Measurements from ENCODE around the gene MEST.
"Not testable (repeated sequence)": the region's sequence is repeated elsewhere in the genome, so short reads cannot be mapped to it uniquely, and the experiment has no call there.

The MEST gene, protein sequence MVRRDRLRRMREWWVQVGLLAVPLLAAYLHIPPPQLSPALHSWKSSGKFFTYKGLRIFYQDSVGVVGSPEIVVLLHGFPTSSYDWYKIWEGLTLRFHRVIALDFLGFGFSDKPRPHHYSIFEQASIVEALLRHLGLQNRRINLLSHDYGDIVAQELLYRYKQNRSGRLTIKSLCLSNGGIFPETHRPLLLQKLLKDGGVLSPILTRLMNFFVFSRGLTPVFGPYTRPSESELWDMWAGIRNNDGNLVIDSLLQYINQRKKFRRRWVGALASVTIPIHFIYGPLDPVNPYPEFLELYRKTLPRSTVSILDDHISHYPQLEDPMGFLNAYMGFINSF

DNA sequence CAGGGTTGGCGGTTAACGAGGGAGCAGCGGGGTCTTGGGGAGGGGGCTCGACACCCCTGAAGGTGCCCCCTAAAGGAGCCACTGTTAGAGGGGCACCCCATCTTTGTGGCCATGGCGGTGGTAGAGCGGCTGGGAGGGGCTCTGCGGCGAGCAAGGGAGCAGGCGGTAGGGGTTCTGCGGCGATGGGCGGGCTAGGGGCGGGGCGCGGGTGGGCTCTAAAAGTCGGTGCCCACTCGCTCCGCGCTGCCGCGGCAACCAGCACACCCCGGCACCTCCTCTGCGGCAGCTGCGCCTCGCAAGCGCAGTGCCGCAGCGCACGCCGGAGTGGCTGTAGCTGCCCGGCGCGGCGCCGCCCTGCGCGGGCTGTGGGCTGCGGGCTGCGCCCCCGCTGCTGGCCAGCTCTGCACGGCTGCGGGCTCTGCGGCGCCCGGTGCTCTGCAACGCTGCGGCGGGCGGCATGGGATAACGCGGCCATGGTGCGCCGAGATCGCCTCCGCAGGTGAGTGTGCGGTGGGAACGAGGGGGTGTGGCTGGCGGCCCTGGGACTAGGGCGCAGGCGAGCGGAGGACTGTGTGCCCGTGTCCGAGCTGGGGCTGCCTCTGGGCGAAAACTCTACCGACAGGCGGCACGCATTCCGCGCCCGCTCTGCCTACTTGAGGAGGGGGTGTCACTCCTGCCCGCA, at the start of gene MEST:
MEST (plus strand) TSS at position 245 of the 682 bp plus-strand sequence; CDS start at position 474, 229 bp downstream.
- DNase-seq: no peak

DNA sequence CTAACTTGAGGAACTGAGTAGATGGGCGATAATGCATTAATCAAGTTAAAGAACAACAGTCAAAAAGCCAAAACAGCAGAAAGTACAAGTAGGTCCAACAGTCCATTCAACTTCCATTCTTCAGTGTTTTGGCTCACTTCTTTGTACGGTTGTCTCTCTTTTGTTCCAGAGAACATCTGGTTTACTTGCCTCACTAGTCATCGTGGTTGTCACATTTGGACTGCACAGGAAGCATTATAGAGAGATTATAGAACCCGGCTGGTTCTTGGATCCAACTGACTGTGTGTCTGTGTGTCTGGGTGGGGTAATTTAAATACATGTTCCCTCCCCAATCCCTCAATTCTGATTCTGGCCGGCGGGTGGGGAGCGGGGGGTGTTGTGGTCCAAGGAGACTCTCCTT, 49.3 kb upstream of the MEST start:
- DNase-seq: no peak

DNA sequence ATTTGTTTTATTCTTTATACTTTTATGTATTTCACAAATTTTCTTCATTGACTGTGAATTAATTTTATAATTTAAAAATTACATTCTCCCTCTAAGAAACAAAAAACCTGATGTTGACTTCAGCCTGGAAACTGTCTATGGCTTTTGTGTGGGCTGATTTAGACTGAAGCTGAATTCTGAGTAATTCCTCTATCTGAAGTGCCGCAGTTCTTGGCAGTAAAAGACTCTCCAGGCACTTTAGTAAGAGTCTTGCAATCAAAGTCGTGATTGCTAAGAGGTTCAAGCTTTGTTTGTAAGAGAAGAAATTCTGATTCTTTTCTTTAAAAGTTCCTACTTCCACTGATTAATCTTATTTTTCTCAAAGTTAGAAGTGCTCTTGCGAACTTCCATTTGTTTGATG, 47.7 kb upstream of the MEST start:
- no peak for DNase-seq

DNA sequence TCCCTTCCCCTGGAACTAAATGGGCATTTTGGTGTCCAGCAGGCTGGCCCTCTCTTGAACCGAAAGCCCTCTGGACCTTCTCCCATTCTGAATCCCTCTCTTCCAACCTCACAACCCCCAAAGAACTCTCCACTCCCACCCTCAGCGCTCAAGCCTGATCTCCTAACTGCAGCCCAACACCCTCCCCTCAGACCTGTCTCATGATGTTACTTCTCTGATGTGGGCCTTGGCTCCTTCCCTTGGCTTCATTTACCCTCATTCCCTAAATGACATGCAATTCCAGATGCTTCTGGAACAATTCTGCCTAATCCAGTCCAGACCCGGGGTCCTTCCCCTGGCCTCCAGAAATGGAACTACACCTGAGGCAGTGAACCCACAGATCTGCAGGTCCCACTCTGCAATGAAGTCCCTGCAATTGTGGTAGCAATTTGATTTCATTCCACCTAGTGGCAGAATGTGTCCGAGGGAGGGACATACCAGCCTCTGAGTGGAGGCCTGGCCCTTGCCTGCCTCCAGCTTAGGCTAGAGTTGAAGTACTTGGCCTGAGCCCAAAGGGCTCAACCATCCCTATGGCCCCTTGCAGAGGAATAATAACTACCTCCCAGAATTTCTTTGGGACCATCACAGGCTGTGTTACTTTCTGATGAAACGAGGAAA, 47.0 kb upstream of the MEST start:
- no peak for DNase-seq

DNA sequence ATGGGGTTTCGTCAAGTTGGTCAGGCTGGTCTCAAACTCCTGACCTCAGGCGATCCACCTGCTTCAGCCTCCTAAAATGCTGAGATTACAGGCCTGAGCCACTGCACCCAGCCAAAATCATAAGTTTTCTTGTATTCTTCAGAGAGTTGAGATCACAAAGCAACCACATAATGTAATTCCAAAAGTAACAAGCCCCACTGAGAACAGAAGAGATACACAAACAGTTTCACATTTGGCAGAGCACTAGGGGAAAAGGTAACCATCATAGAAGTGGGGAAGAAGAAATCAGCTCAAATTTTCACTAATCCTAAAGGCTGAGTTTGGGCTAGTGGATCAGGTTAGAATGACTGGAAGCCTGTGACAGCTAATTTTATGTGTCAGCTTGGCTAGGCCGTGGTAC, 45.6 kb upstream of the MEST start:
- no peak for DNase-seq

DNA sequence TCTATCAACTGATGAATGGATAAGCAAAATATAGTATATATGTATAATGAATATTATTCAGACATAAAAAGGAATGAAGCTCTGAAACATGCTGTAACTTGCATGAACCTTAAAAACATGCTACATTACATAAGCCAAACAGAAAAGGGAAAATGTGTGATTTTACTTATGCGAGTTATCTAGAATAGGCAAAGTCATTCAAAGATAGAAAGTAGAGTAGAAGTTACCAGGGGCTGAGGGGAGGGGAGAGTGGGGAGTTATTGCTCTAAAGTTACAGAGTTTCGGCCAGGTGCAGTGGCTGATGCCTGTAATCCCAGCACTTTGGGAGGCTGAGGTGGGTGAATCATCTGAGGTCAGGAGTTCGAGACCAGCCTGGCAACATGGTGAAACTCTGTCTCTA, 40.5 kb upstream of the MEST start:
- DNase-seq: not testable (repeated sequence)

DNA sequence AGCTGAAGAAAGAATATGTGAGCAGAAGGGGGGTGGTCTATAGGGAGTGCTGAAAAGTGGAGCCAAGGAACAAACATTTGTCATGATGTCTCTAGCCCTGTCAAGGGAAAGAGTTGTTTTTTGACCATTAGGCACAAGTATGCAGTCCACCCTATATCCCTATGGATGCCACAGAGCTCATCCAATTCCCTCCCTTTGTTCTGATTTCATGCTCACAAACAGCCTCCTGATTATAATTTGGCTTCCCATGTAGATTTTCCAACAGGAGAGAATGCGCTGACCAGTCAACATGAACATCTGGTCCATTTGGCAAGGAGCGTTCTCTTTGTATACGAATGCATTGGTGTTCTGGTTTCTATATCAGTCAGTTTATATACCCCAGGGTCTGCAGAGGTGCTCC, 38.9 kb upstream of the MEST start:
- DNase-seq: no peak

DNA sequence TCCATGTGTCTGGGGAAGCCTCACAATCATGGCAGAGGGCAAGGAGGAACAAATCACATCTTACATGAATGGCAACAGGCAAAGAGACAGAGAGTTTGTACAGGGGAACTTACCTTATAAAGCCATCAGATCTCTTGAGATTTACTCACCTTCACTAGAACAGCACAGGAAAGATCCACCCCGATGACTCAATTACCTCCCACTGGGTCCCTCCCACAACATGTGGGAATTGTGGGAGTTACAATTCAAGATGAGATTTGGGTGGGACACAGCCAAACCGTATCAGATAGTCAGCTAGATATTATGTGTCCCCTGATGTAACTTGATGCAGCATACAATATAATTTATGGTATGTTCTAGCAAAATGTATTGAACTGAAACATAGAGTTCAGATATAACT, 36.9 kb upstream of the MEST start:
- no peak for DNase-seq

DNA sequence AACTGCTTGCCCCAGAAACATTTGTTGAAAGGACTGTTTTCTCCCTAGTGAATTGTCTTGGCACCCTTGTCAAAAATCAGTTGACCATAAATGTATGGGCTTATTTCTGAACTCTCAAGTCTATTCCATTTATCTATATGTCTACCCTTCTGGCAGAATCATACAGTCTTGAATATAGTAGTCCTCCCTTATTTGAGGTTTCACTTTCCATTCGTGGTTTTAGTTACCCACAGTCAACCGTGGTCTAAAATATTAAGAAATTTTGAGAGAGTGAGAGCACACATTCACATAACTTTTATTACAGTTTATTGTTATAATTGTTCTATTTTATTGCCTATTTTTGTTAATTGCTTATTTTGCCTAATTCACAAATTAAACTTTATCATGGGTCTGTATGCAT, 33.6 kb upstream of the MEST start:
- DNase-seq: no peak

DNA sequence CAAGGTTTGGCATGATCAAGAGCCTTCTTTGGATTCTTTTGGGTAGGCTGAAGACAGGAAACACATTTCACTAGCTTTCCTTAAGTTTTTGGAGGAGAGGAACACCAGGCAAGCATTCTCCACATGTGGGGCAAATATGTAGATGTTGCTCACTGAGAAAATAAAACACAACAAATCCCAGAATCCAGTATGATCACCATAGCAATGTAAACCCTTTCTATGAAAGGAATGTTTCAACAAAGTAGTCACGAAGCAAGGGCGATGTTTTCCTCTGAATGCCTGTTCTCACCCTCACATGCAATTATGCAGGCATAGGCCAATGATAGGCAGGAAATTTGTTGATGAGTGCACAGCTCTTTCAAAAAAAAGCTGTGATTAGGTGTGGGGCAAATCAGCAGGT, 30.6 kb upstream of the MEST start:
- no peak for DNase-seq

DNA sequence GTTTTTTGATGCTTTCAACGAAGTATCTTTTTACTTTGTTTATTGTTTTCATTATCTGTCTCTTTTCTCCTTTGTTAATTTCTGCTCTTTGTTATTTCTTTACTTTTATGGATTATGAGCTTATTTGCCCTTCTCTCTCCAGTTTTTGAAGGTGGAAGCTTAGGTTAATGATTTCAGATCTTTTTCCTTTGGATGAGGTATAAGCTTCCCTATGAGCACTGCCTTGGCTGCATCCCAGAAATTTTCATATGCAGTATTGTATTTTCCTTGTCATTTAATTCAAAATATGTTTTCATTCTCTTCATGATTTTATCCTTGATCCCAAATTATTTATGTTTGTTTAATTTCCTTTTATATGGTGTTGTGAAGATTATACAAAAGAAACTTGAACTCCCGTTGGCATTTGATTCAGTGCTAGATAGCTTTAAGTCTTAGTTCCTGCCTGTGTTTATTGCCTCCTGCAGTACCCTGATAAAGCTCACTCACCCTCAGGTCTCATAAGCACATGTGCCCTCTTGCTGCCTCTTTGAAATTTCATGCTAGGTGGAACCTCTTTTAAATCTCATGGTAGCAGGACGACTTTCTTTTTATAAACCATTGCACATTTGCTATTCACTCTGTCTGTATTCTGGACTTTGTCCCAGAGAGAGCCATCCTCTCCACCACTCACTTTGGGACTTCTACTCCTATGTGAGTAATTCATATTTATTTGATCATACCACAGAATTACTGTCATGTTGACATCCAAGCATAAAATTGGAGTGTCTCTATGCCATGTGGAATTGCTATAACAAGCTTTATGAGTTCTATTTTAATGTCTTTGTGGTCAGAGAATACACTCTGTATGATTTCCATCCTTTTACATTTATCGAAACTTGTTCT, 28.1 kb upstream of the MEST start:
- no peak for DNase-seq

DNA sequence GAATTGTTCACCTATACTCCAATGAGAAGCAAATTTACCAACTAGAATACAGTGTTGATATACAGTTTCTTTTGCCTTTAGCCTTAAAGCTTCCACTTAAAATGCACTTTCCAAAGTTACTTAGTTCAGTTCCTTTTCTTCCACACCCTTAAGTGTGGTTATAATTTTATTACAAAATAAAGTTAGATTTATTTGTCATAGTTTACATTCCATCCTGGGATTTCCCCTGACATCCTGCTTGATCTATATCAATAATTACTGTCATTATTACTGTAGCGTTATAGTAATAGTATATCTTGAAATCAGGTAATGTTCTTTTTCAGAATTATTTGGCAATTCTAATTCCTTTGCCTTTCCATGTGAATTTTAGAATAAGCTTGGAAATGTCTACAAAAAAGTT, 23.3 kb upstream of the MEST start:
- DNase-seq: no peak

DNA sequence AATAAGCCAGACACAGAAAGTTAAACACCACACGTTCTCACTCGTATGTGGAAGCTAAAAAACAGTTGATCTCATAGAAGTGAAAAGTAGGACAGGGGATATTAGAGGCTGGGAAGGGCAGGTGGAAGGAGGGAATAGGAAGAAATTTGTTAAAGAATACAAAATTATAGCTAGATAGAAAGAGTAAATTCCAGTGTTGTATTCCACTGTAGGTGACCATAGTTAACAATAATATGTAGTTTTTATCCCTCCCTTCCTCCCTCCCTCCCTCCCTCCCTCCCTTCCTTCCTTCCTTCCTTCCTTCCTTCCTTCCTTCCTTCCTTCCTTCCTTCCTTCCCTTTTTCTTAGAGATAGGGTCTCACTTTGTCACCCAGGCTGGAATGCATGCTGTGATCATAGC, 19.9 kb upstream of the MEST start:
- DNase-seq: no peak

DNA sequence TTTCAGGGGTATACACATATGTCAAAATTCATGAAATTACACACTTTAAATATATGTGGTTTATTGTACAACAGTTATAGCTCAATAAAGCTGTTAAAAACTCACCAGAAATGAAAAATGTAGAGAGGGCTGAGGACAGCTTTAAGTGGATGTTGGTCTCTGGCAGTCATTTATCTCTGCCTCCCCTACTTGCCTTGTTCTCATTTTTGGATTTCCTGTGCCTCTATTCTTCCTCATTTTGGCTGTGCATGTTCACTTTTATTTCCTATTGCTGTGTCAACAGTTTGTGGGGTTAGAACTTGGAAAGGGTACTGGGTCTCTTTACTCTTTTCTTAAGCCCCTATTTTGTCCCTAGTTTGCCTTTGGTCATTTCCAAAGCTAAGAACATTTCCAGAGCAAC, 18.6 kb upstream of the MEST start:
- no peak for DNase-seq

DNA sequence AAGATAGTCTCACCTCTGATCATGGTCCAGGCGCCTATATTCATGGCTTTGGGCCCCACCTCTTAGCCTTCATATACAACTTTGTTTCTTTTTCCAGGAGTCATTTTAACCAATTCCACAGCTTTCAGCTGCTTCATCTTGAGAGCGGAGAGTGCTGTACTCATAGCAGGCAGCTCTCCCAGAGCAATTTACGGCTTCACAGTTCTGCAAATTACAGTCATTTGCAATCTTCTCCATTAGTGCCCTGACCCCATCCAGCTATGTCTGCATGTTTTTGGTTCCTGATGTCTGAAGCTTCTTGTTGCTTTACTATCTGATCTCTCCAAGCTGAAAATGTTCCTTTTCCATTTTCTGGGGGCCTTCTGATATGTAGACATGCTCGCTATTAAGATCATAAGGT, 18.0 kb upstream of the MEST start:
- no peak for DNase-seq

DNA sequence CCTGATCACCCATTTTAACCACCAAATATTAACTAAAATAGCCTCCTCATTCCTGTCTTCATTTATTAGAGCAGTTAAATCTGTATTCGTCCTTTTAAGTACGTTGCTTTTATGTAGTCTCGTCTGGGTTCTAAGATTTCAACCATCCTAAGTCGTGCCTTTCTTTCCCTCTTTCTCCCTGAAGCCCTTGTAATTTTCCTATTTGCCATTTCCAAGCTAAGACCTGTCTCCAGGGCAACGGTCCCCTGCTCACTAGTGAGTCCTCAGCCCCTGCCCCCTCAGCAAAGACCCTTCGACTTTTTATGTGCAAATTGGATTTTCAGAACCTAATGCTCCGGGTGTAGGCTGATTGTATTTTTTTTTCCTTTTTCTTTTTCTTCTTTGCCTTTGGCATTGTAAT, 16.1 kb upstream of the MEST start:
- DNase-seq: no peak

DNA sequence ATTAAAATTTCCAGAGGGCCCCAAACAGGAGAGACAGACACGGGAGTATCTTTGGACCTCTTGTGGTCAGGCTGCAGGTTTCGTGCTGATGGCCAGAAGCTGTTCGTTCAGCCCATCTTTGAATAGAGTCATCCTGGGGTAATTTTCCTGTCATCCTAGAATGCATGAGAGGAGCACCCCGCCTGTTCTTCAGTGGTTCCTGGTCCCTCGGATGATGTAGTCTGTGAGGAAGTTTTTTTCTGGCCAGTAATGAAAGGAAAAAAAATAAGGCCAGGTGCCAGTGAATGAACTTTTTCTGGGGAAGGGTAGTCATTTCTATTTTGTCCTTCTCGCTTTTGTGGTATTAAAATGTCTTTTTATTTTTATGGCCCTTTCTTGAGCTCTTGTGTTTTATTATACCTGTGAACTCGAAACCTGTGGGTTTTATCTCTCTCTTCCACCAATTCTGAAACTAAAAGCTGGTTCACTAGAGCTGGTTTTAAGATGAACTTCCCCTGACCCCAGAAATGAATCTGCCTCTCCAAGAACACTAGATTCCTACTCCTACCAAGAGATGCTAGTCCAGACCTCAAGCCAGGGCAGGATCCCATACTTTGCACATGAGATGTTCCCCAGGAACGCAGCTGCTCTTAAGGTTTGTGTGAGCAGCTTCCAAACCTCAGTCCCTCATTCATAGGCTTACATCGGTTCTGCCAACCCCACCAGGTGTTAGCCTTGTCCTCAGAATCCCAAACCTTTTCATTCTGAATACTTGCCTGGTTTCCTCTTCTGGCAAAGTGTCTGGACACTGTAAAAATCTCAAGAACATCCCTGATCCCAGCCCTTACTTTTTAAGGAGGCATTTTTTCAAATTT, 15.4 kb upstream of the MEST start:
- no peak for DNase-seq

DNA sequence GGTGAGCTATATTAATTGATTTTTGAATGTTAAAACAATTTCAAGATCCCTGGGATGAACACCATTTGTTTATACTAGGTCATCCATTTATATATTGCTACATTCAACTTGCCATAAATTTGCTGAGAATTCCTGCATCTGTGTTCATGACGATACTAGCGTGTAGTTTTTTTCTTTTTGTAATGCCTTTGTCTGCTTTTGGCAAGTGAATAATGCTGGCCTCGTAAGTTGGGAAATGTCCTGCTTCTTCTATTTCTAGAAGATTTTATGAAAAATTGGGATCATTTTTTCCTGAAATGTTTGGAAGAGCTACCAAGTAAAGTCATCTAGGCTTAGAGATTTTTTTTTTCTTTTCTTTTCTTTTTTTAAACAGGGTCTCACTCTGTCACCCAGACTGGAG, 12.9 kb upstream of the MEST start:
- no peak for DNase-seq

DNA sequence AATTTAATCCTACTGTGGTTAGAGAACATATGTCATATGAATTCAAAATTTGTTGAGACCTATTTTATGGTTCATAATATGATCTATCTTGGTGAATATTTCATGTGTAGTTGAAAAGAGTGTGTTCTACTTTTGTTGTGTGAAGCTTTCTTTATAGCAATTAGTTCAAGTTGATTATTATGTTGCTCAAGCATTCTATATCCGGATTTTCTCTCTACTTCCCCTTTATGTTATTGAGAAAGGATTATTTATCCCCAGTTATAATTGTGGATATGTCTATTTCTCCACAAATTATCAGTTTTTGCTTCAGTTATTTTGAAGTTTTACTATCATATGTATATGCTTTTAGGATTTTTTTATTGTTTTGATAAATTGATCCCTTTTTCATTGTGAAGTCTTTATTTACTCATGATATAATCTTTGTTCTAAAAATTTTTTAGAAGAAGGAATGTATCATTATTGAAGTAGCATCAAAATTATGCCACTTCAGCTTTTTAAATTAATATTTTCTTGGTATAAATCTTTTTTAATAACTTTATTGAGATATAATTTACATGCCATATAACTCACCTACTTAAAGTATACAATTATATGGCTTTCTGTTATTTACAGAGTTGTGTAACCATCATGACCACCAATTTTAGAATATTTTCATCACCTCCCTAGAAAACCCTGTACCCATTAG, 12.0 kb upstream of the MEST start:
- DNase-seq: no peak

DNA sequence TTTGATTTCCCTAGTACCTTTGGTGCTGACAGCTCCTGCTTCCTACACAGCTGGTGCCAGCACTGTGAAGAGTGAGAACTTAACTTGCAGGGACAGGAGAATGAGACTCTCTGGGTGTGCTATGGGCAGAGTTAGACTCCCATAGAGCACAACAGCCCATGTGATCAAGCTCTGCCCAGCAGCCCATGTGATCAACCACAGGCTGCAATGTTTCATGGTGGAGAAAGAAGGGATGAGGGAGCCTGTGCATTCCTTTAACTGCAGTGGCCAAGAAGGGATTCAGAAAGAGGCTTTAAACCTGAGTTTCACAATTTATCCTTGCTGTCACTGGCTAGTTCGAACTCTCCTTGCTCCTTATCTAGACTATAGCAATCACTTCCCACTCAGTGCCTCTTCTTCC, 10.0 kb upstream of the MEST start:
- no peak for DNase-seq

DNA sequence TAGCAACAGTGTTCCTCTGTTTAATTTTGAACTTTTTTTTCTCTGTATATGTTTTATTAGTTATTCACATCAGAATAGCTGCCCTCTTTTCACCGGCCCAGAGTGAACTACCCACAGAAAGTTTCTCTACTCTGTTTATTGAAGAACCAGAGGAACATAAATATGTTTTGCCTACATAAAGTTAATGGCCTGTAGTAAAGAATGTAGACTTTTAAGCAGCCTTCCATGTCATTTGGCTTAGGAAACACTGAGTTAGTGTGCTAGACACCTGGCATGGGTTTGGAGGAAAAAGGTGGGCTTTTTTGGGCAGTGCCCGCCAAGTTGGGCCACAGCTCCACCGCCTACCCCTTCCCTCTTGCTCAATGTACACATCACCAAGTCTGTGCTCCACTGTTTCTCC, 8.9 kb upstream of the MEST start:
- no peak for DNase-seq

DNA sequence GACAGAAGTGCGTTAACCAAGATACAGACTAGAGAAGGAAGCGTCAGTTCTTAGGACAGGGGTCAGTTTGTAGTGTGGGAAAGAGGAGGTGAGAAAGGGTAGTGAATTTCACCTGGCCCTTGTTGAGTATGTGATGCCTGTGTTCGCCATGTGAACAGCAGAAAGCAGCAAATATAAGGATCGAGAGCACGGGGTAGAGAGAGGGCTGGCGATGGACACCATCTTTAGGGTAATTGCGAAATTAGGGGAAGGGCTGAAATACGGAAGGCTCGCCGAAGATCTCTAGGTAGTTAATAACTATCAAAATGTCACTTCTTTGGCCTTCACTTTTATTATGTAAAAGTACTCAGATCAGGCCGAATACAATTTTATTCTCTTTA, 6.2 kb upstream of the MEST start:
- no peak for DNase-seq
